ENCODE data around the gene HADHB.
"Not testable (repeated sequence)": the region's sequence is repeated elsewhere in the genome, so short reads cannot be mapped to it uniquely, and the experiment has no call there.

The HADHB gene

DNA sequence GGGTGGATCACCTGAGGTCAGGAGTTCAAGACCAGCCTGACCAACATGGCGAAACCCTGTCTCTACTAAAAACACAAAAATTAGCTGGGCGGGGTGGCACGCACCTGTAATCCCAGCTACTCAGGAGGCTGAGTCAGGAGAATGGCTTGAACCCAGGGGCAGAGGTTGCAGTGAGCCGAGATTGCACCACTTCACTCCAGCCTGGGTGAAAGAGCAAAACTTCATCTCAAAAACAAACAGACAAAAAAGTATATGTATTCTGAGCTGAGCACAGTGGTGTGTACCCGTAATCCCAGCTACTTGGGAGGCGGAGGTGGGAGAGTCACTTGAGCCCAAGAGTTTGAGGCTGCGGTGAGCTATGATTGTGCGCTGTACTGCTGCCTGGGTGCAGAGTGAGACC is 86.6 kb downstream of the HADHB start:
- not testable (repeated sequence) for DNase-seq

DNA sequence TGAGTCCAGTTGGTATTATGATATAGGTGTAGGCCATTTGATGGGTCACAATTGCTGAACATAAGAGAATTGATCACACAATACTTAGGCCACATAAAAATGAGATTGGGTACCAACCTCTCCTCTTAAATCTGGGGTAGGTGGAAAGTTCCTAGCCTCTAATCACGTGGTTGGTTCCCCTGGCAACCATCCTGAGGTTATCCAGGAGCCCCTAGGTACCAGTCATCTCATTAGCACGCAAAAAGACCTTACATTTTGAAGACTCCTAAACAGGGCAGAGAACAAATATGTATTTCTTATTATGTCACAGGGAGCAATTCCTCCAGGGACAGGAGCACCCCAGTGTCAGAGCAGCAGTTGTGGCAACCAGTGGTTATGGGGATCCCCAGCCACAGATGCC is 88.6 kb downstream of the HADHB start:
- DNase-seq, result no peak

DNA sequence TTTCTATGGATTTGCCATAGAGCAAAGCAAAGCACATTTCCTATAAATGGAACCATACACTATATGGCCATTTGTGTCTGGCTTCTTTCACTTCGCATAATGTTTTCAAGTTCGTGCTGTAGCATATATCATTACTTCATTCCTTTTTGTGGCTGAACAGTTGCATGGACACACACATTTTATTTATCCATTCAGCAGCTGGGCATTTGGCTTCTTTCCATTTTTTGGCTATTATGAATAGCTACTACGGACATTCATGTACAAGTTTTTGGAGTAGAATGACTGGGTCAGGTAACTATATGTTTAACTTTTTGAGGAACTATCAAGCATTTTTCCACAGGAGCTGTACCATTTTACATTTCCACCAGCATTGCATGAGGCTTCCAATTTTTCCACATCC is 90.5 kb downstream of the HADHB start:
- DNase-seq, result no peak

DNA sequence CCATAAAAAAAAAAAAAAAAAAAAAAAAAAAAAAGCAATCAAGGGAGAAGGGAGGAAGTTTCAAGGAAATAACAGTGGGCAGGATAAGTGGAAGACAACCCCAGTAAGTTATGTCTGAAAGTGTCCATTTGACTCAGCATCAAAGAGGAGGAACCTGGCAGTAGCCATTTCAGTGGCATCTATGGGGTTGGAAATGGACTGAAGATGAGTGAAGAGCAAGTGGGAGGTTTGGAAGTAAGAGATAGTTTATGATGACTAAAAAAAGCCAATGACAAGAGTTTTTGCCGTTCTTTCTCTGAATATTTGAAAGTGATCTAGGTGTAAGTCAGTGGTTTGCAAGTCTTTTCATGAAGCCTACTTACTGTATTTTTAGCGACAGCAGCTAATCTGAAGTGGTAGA is 92.0 kb downstream of the HADHB start:
- no peak for DNase-seq

DNA sequence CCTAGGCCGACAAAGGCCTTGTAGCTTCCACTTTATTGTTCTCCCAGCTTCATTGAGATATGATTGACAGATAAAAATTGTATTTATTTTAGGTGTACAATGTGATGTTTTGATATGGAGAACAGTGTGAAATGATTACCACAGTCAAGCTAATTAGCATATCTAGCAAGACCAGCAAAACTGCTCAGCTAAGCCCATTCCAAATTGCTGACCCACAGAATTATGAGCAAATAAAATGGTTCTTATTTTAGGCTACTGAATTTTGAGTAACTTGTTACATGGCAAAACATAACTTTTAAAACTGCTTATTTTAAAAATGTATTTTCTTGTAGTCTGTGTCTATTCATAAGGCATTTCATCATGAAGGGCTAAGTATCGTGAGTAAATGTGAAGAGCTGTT is 92.6 kb downstream of the HADHB start:
- no peak for DNase-seq

Measured in hematopoietic multipotent progenitor cell treated with erythropoietin and hydrocortisone succinate and interleukin-3 and kit ligand, for 4 days (in vitro differentiated cells).